GM12891 (cell line): ENCODE results near the gene CAV2. TPM values are rescaled to one million over a fixed set of nuclear protein-coding genes. Genes with fewer than 3 reads are reported as not detected.

Experiments used
- DNase-seq: peaks from one replicate; pipeline ENCODE4 v3.0.0; 2011; ENCODE audit warnings: low spot score; ENCODE audit not compliant: insufficient read length
- FAIRE-seq: peaks from 2 replicates; lab custom pipeline; 2011; peaks lifted over from hg19 to GRCh38; lab: Jason Lieb, UNC
- PAX5 ChIP-seq: IDR thresholded peaks from 2 replicates; pipeline ENCODE4 v1.6.1; 2011; ENCODE audit warnings: low read length, moderate library complexity, mild to moderate bottlenecking; ENCODE audit not compliant: insufficient read depth, severe bottlenecking
- POLR2A ChIP-seq: IDR thresholded peaks from 2 replicates; pipeline ENCODE4 v1.6.1; 2011; ENCODE audit warnings: low read depth, low read length, control low read depth
- POLR2AphosphoS5 ChIP-seq: IDR thresholded peaks from 2 replicates; pipeline ENCODE4 v1.6.1; 2011; ENCODE audit warnings: low read depth, low read length, control low read depth
- POU2F2 ChIP-seq: IDR thresholded peaks from 2 replicates; pipeline ENCODE4 v1.6.1; 2011; ENCODE audit warnings: low read depth, mild to moderate bottlenecking, control low read depth, low read length, moderate library complexity
- SPI1 ChIP-seq: IDR thresholded peaks from 2 replicates; pipeline ENCODE4 v1.6.1; 2011; ENCODE audit warnings: low read depth, low read length, control low read depth
- TAF1 ChIP-seq: IDR thresholded peaks from 2 replicates; pipeline ENCODE4 v1.6.1; 2011; ENCODE audit warnings: low read depth, low read length, control low read depth
- polyA plus RNA-seq: library from polyadenylated mRNA; unstranded; fragments of >200 nt; gene quantifications from one replicate; pipeline ENCODE4 v1.2.1, GENCODE V29; 2012; ENCODE audit warnings: low read depth, missing spikeins, inconsistent platforms; ENCODE audit not compliant: missing spikeins

The CAV2 gene, protein sequence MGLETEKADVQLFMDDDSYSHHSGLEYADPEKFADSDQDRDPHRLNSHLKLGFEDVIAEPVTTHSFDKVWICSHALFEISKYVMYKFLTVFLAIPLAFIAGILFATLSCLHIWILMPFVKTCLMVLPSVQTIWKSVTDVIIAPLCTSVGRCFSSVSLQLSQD
- 0.04 TPM for polyA plus RNA-seq

- no peak for TF ChIP-seq PAX5
- no peak for TF ChIP-seq SPI1
- DNase-seq = no peak
Observed at GRCh38 chr7:116499168-116500077, at the start of gene CAV2. TSS of gene CAV2 (plus strand) at chr7:116499738. CDS start at chr7:116499782, 44 bp downstream.

GRCh38 chr7:116449950-116450349 is 49.6 kb upstream of the CAV2 start:
- TF ChIP-seq TAF1 (no peak), SPI1 (no peak), POU2F2 (no peak), PAX5 (no peak), POLR2A (no peak), POLR2AphosphoS5 (no peak)
- FAIRE-seq (no peak), DNase-seq (no peak)

More at GRCh38 chr7:116499168-116500077, at the start of gene CAV2:
- FAIRE-seq = no peak

GRCh38 chr7:116451957-116452729 is 47.4 kb upstream of the CAV2 start:
- no peak for DNase-seq
- TF ChIP-seq POU2F2 = no peak
- no peak for TF ChIP-seq POLR2AphosphoS5
- TF ChIP-seq PAX5 = no peak
- no peak for TF ChIP-seq SPI1
- no peak for TF ChIP-seq POLR2A
- no peak for TF ChIP-seq TAF1
- FAIRE-seq = no peak

GRCh38 chr7:116454377-116454776 is 45.2 kb upstream of the CAV2 start:
- DNase-seq (no peak), FAIRE-seq (no peak)
- TF ChIP-seq POU2F2 = no peak
- no peak for TF ChIP-seq PAX5

DNA sequence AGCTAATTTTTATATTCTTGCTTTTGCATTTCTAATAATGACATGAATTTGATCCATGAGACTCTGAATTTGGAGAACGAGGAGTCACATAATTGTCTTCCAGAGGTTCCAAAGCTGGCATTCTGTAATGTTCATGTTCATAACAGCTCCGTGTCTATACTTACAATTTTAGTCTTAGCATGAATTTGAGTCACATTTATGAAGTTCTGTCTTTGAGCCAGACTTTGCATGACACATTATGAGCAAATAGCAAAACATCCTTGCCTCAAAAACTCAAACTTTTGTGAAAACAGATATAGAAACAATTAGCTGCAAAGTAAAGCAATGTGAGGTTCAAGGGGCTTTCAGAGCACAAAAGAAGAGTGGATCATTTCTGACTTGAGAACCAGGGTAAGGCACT is 44.5 kb upstream of the CAV2 start:
- FAIRE-seq (no peak), DNase-seq (no peak)
- TF ChIP-seq TAF1 (no peak), SPI1 (no peak), PAX5 (no peak), POU2F2 (no peak), POLR2A (no peak), POLR2AphosphoS5 (no peak)

- TF ChIP-seq SPI1 (no peak), POU2F2 (no peak), TAF1 (no peak), POLR2A (no peak), POLR2AphosphoS5 (no peak), PAX5 (no peak)
- DNase-seq (no peak), FAIRE-seq (no peak)
Observed at GRCh38 chr7:116455499-116455898, 44.0 kb upstream of the CAV2 start.

DNA sequence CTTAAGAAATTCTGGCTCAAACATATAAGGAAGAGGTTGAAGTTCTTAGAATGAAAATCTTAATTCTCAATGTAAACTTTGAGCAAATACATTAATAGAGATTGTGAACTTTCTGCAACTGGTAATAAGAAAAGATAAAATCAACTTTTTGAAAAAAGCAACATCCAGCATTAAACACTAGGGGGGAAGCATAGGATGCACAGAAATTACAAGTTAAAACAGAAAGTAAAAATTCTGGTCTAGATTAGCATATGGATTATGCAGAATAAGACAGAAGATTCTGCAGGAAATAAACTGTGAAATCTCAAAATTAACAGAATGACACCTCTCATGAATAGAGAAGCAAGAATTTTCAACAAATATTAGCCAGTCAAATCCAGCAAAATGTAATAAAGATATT is 38.0 kb upstream of the CAV2 start:
- FAIRE-seq (no peak), DNase-seq (no peak)
- TF ChIP-seq TAF1 (no peak), SPI1 (no peak), POLR2A (no peak), POU2F2 (no peak), PAX5 (no peak), POLR2AphosphoS5 (no peak)

- no peak for DNase-seq
- FAIRE-seq = no peak
- TF ChIP-seq POLR2A = no peak
- TF ChIP-seq POU2F2 = no peak
- no peak for TF ChIP-seq POLR2AphosphoS5
- no peak for TF ChIP-seq PAX5
- no peak for TF ChIP-seq SPI1
- TF ChIP-seq TAF1 = no peak
Observed at GRCh38 chr7:116463956-116464355, 35.6 kb upstream of the CAV2 start.

DNA sequence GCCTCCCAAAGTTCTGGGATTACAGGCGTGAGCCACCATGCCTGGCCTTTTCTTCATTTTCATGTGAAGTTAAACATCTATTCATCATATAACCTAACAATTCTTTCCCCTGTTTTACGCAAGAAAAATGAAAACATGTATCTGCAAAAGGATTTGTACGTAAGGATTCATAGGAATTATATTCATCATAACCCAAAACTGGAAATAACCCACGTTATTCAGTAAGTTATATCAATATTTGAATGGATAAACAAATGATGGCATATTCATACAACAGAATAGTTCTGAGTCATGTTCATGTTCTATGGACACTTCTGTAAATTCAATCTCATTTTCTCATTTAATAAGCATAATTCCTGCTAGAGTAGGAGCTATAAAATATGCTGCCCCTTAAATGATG is 35.2 kb upstream of the CAV2 start:
- TF ChIP-seq TAF1 (no peak), SPI1 (no peak), PAX5 (no peak), POLR2A (no peak), POLR2AphosphoS5 (no peak), POU2F2 (no peak)
- FAIRE-seq = no peak

GRCh38 chr7:116465125-116465524 is 34.4 kb upstream of the CAV2 start:
- FAIRE-seq = no peak

More for the DNA sequence above, 35.2 kb upstream of the CAV2 start:
- DNase-seq = no peak

More at GRCh38 chr7:116465125-116465524, 34.4 kb upstream of the CAV2 start:
- TF ChIP-seq POLR2A = no peak
- TF ChIP-seq SPI1 = no peak
- TF ChIP-seq POLR2AphosphoS5 = no peak
- no peak for TF ChIP-seq PAX5
- no peak for TF ChIP-seq POU2F2
- no peak for TF ChIP-seq TAF1
- DNase-seq = no peak
